Measurements from ENCODE around the gene TACR1.
"Not testable (repeated sequence)": the region's sequence is repeated elsewhere in the genome, so short reads cannot be mapped to it uniquely, and the experiment has no call there.

TACR1 gene

DNA sequence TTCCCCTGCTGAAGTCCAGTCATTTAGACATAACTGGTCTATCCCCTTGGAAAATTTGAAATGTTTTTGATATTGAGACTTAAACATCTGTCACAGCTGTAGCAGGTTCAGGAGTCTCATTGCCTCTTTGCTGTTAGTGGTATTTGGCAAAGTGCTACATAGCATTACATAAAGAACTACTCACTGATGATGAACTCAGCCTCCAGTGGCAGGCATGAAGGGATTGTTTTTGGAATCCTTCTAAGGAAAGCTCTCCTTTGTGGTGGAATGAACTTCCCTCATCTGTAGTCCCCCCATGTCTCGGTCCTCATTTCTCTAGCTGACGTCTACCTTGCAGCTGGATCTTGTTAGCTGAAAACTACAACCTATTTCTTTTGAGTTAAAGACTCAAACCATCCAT lies 111.6 kb downstream of the TACR1 start:
- no peak for DNase-seq (ENCODE audit: low read depth)

DNA sequence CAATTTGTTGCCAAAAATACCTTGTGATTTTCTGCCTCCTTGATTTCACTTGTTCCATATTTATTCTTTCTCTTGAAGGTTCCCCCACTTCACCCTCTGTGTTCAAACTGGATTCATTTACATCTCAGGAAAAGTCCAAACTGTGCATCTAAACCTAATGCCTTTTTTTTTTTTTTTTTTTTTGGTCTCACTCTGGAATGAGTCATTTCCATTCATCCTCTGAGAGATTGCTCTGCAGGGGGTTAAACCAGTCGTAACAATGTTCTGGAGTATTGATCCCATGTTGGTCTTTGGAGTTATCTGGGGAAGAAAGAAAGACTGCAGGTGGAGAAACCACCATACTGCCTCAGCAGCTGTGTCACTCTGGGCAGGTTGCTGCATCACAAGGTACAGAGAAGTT lies 119.7 kb downstream of the TACR1 start:
- no peak for DNase-seq (ENCODE audit: low read depth)

DNA sequence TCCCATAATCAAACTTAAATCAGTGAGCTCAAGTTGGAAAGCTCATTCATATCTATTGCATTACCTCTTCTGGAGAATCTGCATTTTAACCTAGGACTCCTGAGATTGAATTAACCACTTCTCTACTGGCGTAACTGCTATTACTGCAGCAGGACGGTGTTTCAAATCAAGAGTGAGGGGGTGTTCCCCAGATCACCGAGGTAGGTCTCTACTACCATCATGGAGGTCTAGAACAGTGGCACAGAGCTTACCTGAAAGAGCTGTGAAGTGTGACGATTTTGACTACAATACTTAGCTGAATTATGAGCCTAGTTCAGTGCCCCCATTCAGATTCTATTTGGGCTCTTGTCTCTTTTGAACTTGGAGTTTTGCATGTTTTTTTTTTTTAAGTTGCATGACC lies 121.4 kb downstream of the TACR1 start:
- DNase-seq (ENCODE audit: low read depth): no peak

DNA sequence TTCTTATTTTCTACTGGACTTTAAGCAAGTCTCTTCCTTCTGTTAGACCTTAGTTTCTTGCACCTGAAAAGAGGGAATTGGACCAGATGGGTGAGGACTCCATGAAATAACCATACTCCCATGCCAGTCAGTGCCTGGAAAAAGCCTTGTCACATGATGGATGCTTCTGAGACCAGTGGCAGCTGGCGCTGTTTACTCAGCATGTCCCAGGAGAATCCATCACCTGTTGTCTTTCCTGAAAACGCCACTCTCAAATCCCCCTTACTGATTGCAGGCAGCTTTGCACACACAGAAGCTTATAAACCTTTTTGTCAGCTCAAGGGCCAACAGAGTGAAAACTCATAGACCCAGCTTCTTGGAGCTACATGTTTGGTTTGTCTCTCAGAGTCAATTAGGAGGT lies 123.2 kb downstream of the TACR1 start:
- DNase-seq (ENCODE audit: low read depth): no peak

DNA sequence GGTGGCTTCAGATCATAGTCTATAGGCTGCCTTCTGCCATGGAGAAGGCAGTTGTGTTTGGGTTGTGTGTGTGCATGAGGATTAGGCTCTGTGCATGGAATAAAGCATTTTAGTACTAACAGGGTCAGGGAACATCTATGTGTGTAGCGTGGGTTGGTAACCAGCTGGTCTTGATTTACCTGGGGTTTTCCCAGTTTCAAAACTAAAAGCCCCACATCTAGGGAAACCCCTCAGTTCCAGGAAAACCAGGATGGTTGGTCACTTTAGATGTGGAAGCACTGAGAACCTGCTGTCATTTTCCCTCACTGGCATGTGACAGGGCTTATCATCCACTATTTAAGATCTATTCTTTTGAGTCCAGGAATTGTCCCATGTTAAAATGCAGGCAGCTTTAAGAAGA lies 124.6 kb downstream of the TACR1 start:
- DNase-seq (ENCODE audit: low read depth): no peak

DNA sequence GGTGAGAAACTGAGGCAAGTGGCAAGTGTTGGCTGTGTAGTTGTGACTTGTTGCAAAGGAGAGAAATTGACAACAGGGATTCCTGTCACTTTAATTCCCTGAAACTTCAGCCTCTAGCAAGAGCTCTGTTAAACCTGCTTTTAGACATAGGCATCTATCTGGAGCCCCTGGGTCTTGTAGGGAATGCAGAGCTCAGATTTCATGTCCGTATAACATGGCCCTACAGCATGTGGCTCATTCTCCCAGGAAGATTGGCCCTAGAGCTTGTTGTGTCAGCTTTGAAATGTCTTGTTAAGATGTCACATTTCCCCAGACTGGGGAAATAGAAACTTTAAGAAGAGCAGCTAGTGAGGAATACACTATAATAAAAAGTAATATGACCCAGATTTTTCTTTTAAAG lies 125.1 kb downstream of the TACR1 start:
- no peak for DNase-seq (ENCODE audit: low read depth)

DNA sequence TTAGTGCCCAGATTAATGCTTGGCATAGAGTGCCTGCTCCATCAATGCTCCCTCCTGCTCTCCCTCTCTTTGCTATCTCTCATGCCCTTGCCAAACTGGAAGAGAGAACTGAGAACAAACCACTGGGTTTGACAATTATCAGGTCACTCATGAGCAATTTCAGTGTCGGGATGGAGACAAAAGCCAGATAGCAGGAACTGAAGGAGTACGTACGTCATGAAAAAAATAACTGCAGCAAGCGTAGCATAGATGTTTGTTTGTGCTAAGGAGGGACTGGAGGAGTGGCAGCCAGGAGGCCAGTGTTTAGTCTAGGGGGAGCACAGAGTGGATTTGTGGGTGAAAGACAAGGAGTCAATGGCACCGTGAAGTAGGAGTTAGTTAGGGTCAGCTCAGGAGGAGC lies 127.6 kb downstream of the TACR1 start:
- no peak for DNase-seq (ENCODE audit: low read depth)

DNA sequence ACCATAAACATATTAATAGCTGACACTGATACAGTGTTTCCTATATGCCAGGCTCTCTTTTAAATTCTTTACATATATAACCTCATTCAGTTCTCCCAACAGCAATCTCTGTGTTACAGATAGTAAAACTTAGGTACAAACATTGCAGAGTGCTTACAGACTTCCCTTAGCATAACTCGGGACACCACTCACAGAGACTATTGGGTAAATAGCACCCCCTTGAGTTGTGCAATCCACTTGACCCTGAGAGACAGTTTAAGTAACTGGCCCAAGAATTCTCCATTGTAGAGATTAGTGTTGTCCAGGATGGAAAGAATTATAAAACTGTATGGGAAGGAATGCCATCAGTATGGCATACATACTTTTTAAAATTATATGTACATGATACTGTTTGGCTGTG lies 130.8 kb downstream of the TACR1 start:
- no peak for DNase-seq (ENCODE audit: low read depth)

DNA sequence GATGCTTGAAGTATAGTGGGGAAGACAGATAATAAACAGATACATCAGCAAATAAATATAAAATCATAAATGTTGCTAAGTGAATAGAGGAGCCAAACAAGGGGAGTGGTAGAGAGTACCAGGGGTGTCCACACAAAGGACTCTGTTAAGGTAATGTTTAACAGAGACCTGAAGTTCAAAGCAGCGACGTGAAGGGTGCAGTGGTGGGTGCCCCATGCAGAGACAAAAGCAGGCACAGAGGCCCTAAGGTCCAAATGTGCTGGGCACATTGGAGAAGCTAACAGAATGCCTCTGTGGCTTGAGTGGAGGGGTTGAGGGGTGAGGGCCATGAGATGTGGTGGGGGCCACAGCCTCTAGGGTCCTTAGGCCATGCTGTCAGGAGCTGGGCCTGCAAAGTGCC lies 131.8 kb downstream of the TACR1 start:
- DNase-seq (ENCODE audit: low read depth): no peak

DNA sequence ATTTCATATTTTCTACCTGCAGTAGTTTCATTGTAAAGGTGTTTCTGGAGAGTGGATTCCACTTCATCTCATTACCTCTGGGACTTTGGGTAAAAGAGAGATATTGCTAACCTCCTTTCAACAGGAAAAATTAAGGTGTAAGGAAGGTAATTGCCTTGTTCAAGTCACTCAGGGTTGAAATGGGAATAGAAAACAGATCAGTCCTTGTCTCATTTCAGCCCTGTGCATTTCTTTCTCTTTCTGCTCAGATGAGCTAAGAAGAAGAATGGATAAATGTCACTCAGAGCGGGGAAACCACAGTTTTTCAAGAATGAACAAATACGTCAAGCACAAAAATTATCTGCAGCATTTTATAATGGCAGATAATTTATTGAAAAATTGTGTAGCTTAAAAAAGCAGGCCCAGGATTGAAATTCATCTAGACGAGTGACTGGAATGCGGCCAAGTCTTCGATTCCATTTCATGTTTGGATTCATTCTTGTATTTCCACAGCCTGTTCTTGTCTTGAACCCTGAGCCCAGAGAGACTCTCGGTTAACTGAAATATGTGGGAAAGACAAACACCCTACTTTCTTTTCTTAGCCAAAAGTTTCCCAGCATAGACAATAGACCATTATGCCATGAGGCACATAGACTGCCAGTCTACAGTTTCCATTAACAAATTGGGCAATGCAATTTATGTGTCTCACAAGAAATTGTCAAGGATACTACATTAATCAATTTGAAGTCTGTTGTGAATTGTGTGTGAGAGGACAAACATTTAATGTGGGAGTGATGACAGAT lies 133.0 kb downstream of the TACR1 start:
- DNase-seq (ENCODE audit: low read depth): no peak

DNA sequence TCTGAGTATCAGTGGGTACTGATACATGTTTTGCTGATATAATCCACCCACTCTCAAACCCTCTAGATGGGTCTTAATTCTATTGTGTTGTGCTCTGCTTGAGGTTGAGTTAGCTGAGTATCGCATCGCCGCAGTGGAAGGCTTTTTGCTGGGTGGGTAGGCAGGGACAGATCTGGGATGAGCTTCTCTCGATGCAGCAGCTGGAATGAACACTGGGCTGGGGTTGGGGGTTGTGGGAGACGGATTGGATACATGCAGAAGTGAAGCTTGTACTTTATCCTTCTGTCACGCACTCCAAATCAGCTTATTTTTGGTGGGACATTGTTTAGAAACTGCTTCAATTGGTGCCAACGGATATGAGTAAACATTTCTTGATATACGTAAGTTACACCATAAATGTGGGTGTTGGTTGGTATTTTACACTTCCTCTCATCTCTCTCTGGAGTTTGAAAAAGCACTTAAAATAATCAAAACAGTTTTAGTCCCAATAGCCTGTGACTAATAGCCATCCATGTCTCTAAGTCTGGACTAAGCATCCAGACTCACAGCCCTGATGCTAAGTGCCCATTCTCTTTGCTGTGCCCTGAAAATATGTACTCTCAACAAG lies 133.8 kb downstream of the TACR1 start:
- DNase-seq (ENCODE audit: low read depth): no peak

DNA sequence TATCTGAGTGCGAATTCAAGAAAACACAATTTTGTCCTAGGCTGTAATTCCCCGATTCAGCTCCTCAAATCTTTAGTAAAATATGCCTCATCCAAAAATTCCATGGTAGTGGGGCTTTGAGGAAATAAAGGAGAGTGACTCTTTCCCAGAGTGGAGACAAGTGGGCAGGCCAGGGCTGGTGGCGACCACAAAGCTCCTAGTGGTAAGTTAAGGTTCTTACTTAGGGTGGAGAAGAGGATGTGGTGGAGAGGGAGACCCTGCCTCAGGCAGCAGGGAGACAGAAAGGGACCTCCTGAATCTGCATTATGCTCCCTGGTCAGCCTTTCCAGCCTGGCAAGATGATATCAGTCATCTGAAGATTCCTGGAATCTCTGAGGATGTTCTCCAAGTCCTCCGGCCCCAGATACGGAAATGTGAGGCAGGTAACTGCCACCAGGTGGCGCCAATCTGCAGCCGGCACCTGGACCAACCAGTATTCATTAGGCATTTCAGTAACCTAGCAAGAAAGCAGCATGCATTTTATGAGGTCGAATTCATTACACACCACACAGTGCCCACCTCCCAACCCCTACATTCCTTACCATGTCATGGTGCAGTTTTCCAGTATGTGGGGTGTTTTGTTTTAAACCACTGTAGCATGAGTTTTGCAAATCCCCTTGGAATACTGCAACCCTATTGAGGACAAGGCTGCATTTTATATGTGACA lies 134.5 kb downstream of the TACR1 start:
- peak; percentile 18 for DNase-seq (ENCODE audit: low read depth)

DNA sequence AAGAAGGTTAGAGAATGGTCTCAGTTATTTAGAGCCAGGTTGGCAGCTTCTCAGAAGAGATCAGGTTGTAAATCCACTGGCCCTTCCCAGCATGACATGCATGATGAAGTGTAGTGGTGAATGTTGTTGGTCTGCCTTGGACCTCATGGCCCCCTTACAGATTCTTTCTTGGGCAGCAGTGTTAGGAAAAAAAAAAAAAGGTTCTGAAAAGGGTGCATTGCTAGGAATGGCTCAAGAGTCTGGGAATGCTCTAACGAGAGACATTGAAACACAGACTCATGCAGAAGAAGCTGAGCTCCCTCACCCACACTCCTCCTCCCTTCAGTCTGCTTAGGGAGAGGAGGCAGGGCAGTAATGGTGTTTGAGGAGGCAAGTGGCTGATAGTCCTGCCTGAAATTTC lies 135.4 kb downstream of the TACR1 start:
- no peak for DNase-seq (ENCODE audit: low read depth)

DNA sequence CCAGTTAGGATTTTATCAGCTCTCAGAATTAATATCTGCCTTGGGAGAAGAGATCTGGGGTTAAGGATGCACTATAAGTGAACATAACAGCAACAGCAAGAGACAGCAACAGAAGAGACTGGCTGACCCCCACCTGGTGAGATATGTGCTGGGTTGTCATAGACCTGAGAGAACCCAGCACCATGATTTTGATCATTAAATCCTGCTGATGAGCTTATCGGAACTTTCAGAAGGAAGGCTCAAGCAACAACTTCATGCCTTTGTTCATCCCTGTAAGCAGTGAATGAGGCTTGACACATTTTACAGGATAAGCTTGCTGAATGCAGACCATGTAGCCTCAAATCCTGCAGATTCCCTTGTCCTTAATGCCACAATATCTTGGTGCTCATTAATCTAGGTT lies 140.9 kb downstream of the TACR1 start:
- no peak for DNase-seq (ENCODE audit: low read depth)

DNA sequence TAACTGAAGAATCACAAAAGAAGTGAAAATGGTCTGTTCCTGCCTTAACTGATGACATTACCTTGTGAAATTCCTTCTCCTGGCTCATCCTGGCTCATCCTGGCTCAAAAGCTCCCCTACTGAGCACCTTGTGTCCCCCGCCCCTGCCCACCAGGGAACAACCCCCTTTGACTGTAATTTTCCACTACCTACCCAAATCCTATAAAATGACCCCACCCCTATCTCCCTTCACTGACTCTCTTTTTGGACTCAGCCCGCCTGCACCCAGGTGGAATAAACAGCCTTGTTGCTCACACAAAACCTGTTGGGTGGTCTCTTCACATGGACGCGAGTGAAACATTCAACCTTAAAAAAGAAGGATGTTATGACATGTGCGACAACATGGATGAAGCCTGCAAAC lies 142.2 kb downstream of the TACR1 start:
- not testable (repeated sequence) for DNase-seq (ENCODE audit: low read depth)

DNA sequence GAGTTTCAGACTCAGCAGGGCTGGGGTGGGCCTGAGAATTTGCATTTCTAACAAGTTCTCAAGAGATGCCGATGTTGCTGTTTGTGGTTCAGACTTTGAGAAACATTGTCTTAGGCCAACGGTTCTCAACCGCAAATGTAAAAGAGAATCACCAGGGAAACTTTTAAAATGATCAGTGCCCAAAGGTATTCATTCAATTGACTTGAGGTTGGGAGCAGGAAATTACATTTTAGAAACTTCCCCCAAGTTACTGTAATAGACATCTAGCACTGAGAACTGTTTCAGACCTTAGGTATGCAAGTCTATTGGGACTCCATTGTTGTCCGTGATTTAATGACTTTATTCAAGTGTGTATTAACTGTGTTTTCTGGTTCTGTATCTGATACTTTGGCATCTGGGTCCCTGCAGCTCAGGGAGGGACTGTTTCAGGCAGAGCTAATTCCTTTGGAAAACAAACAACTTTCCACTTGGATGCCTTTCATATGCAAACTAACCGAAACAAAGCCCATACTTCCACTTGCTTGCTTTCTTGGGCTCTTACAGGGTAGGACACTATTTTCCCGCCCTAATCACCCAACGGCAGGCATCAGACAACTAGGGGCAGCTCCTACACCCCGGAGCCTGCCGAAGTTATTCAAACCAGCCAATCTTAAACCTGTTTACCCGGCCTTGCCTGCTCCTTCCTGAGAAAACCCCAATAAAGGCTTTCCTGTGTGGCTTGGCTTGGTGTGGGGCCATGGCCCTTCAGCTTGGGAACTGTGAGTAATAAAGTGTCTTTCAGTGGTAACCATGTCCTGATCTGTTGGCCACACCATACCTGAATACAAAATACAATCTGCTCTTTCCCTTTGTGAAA lies 143.3 kb downstream of the TACR1 start:
- DNase-seq (ENCODE audit: low read depth): no peak

DNA sequence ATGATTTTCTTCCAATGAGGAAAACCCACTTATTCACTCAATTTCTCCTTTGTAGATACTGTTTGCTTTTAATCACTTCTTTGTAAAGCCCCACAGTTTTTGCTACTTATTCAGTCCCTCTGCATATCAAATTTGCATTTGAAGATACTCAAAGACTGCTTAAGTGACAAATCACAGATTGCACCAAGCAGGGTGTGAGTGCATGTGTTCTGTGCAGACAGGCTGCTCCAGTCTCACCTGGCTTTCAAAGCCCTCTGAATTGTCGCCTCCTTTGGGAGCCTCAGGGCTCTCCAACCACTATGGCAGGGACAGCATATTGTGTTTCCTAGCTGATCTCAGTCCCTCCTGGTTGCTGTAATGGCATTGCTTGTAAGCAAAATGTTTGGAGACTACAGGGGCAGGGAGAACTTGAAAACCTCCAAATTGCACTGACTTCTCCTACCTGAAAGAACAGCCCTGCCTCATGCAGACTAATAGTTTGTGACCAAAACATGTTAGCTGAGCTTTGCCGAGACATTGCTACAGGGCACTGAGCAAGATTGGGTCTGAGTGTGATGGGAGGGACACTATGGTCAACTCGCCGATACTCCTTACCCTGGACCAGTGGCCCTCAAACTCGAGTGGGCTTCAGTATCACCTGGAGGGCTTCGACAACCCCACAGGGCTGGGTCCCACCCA lies 144.0 kb downstream of the TACR1 start:
- no peak for DNase-seq (ENCODE audit: low read depth)

DNA sequence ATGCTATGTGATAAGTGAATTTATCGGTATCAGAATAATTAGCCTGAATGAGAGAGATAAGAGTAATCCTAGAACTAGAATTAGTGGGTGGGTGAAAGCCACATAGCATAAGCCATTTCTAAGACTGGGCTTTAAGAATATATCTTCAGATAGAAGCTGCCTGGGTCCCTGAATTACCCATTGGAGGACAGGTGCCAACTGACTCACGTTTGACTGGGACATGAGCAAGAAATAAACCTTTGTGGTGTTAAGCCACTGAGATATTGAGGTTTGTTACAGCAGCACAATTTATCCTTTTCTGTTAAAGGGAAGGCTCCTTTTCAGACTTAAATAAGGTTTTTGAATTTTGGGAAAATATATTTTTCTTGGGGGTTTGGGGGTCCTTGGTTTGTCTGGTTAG lies 145.0 kb downstream of the TACR1 start:
- no peak for DNase-seq (ENCODE audit: low read depth)

DNA sequence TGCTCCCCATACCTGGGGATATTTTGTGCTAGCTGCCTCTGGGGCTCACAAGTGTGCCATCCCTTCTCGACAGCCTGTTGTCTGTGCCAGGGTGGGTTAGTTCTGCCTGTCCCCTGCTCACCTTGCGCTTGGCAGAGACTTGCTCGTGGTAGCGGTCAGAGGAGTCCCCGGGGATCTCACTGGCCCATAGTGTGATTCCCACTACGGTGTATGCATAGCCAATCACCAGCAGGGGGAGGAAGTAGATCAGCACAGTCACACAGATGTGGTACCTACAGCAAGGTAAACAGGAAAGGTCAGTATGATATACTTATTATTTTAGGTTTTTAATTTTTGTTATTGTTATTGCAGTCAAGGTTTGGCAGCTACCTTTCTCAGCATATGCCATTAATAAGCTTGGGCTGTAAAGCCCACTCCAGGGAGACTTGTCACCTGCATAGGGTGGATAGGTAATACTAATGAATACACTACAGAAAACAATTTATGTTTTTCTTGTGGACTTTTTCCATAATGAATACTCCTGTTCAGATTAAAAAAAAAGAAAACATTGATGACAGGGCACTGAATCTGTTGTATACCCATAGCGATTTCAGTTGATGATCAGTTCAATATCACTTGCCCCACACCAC lies 145.7 kb downstream of the TACR1 start:
- DNase-seq (ENCODE audit: low read depth): no peak

DNA sequence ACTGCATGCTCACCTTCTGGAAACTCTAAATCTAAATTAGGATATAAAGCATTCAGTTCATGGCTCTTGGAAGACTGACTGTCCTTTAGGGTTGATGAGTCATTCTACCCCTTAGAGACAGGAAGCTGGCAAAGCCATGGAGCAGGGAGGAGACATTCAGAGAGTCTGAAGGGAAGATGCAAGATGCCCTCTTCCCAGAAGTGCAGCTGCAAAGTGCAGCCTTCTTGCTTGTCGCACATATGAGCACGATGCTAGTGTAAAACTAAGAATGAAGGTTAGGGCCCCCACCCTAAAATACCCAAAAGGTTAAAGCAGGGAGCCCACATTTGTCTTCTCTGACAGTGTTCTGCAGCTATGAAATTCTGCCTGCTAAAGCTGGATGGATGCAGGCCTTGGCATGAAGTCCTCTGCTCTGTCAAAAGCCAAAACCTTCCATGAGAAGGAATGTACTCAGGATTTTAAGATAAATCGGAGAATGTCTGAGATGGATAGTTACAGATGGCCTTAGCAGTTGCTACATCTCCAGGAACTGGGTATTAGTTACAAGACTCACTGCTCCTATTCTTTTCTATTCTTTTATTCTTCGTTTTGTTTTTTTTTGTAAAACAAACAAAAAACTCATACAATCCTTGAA lies 151.2 kb downstream of the TACR1 start:
- no peak for DNase-seq (ENCODE audit: low read depth)

All from stimulated activated CD8-positive, alpha-beta memory T cell treated with anti-CD3 and anti-CD28 coated beads, Interleukin-15, amount 100 ng/mL, for 1 hour (primary cell).